Measurements from ENCODE around the gene THOC2.
"Not testable (repeated sequence)": the region's sequence is repeated elsewhere in the genome, so short reads cannot be mapped to it uniquely, and the experiment has no call there.

The THOC2 gene

DNA sequence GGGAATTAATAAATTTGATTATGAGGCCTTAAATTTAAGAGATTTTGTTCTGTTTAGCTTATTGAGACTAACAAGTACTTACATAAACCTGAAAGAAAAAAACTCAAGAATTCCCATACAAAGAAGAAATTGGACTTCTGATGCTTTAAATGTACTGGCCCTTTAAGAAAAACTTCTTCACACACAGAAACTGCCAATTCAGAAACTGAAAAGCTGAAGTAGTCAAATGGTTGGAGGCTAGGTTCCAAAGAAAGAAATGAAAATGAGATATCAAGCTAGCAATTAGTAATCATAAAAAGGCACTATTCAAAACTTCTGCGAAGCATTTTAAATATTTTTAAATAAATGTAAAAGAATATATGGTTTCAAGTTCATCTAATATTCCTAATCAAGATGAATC is 151.3 kb downstream of the THOC2 start:
- Histone ChIP-seq H2AFZ (ENCODE audit: low read length) (no peak overlapping the region), H3K4me3 (ENCODE audit: low read length, poor library complexity, severe bottlenecking) (no peak overlapping the region), H3K4me1 (ENCODE audit: insufficient read depth, low read length, poor library complexity, severe bottlenecking) (no peaks in the 10 kb centered on the region), H3F3A (ENCODE audit: low read depth) (no peaks in the 10 kb centered on the region), H3K9me3 (ENCODE audit: insufficient read depth, low read depth, low read length) (no peaks in the 10 kb centered on the region), H3K79me2 (ENCODE audit: insufficient read depth, low read length) (no peaks in the 10 kb centered on the region), H3K9ac (ENCODE audit: low read depth, low read length, poor library complexity, severe bottlenecking) (no peak overlapping the region), H3K9me2 (replicated peaks; ENCODE audit: low read depth, low read length) (no peaks in the 10 kb centered on the region), H3K36me3 (ENCODE audit: insufficient read depth, low read length) (no peaks in the 10 kb centered on the region), H4K20me1 (ENCODE audit: insufficient read depth, low read length, poor library complexity, severe bottlenecking) (no peaks in the 10 kb centered on the region), H3K4me2 (ENCODE audit: low read depth, low read length, poor library complexity, severe bottlenecking) (no peak overlapping the region), H3K27me3 (ENCODE audit: insufficient read depth, low read length, poor library complexity, severe bottlenecking) (no peaks in the 10 kb centered on the region)
- no peak for TF ChIP-seq EZH2phosphoT487 (IDR thresholded peaks at IDR 0.05; ENCODE audit: borderline replicate concordance)
- TF ChIP-seq, protein P1, sequence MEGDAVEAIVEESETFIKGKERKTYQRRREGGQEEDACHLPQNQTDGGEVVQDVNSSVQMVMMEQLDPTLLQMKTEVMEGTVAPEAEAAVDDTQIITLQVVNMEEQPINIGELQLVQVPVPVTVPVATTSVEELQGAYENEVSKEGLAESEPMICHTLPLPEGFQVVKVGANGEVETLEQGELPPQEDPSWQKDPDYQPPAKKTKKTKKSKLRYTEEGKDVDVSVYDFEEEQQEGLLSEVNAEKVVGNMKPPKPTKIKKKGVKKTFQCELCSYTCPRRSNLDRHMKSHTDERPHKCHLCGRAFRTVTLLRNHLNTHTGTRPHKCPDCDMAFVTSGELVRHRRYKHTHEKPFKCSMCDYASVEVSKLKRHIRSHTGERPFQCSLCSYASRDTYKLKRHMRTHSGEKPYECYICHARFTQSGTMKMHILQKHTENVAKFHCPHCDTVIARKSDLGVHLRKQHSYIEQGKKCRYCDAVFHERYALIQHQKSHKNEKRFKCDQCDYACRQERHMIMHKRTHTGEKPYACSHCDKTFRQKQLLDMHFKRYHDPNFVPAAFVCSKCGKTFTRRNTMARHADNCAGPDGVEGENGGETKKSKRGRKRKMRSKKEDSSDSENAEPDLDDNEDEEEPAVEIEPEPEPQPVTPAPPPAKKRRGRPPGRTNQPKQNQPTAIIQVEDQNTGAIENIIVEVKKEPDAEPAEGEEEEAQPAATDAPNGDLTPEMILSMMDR (conservative IDR thresholded peaks at IDR 0.05; ENCODE audit: low read length) = no peak

- H3K4me1 ChIP-seq (ENCODE audit: insufficient read depth, low read length, poor library complexity, severe bottlenecking) = no peaks in the 10 kb centered on the region
- H3K9ac ChIP-seq (ENCODE audit: low read depth, low read length, poor library complexity, severe bottlenecking) = no peak overlapping the region
- H4K20me1 ChIP-seq (ENCODE audit: insufficient read depth, low read length, poor library complexity, severe bottlenecking) = no peaks in the 10 kb centered on the region
- H3K79me2 ChIP-seq (ENCODE audit: insufficient read depth, low read length) = no peaks in the 10 kb centered on the region
- H3K27me3 ChIP-seq (ENCODE audit: insufficient read depth, low read length, poor library complexity, severe bottlenecking) = no peaks in the 10 kb centered on the region
- no peaks in the 10 kb centered on the region for H3K9me3 ChIP-seq (ENCODE audit: insufficient read depth, low read depth, low read length)
- no peaks in the 10 kb centered on the region for H3K36me3 ChIP-seq (ENCODE audit: insufficient read depth, low read length)
- H3K4me2 ChIP-seq (ENCODE audit: low read depth, low read length, poor library complexity, severe bottlenecking) = no peak overlapping the region
- H3K9me2 ChIP-seq (replicated peaks; ENCODE audit: low read depth, low read length) = no peaks in the 10 kb centered on the region
- no peak overlapping the region for H2AFZ ChIP-seq (ENCODE audit: low read length)
- TF ChIP-seq, protein P1 (conservative IDR thresholded peaks at IDR 0.05; ENCODE audit: low read length) = no peak
- TF ChIP-seq EZH2phosphoT487 (IDR thresholded peaks at IDR 0.05; ENCODE audit: borderline replicate concordance) = no peak
- no peak overlapping the region for H3K4me3 ChIP-seq (ENCODE audit: low read length, poor library complexity, severe bottlenecking)
- no peaks in the 10 kb centered on the region for H3F3A ChIP-seq (ENCODE audit: low read depth)
Observed at GRCh38 chrX:123580792-123581191, 152.1 kb downstream of the THOC2 start.

- H3K4me3 ChIP-seq (ENCODE audit: low read length, poor library complexity, severe bottlenecking); H3K79me2 ChIP-seq (ENCODE audit: insufficient read depth, low read length); H3K9me2 ChIP-seq (replicated peaks; ENCODE audit: low read depth, low read length); H4K20me1 ChIP-seq (ENCODE audit: insufficient read depth, low read length, poor library complexity, severe bottlenecking); H2AFZ ChIP-seq (ENCODE audit: low read length); H3K4me2 ChIP-seq (ENCODE audit: low read depth, low read length, poor library complexity, severe bottlenecking); H3K9me3 ChIP-seq (ENCODE audit: insufficient read depth, low read depth, low read length); H3K36me3 ChIP-seq (ENCODE audit: insufficient read depth, low read length); H3F3A ChIP-seq (ENCODE audit: low read depth); H3K9ac ChIP-seq (ENCODE audit: low read depth, low read length, poor library complexity, severe bottlenecking); H3K27me3 ChIP-seq (ENCODE audit: insufficient read depth, low read length, poor library complexity, severe bottlenecking); H3K4me1 ChIP-seq (ENCODE audit: insufficient read depth, low read length, poor library complexity, severe bottlenecking): not testable (repeated sequence)
Observed at GRCh38 chrX:123574027-123574426, 158.8 kb downstream of the THOC2 start.

DNA sequence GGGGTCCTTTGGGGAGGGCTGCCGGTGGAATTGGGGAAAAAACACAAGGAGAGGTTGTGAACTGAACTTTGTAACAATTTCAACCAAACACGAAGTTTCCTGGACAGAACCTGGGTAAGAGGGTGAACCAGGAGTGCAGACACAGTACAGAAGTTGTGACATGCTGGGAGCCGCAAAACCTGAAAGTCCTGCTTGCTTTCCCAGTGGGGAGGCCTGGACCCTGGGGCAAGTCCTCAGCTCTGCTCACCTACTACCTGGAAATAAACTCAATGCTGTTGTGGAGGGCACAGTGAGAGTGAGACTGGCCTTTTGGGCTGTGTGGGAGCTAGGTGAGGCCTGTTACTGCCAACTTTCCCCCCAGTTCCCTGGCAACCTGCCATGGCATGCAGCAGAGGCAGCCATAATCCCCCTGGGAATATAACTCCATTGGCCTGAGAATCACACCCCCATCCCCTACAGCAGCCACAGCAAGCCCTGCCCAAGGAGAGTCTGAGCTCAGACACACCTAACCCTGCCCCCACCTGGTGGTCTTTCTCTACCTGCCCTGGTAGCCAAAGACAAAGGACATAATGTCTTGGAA is 162.8 kb downstream of the THOC2 start:
- Histone ChIP-seq H3F3A (ENCODE audit: low read depth) (no peaks in the 10 kb centered on the region), H4K20me1 (ENCODE audit: insufficient read depth, low read length, poor library complexity, severe bottlenecking) (no peaks in the 10 kb centered on the region), H3K4me2 (ENCODE audit: low read depth, low read length, poor library complexity, severe bottlenecking) (no peak overlapping the region), H3K9me3 (ENCODE audit: insufficient read depth, low read depth, low read length) (no peaks in the 10 kb centered on the region), H3K9me2 (replicated peaks; ENCODE audit: low read depth, low read length) (no peaks in the 10 kb centered on the region), H2AFZ (ENCODE audit: low read length) (no peak overlapping the region), H3K36me3 (ENCODE audit: insufficient read depth, low read length) (no peaks in the 10 kb centered on the region), H3K9ac (ENCODE audit: low read depth, low read length, poor library complexity, severe bottlenecking) (no peak overlapping the region), H3K4me1 (ENCODE audit: insufficient read depth, low read length, poor library complexity, severe bottlenecking) (no peaks in the 10 kb centered on the region), H3K4me3 (ENCODE audit: low read length, poor library complexity, severe bottlenecking) (no peak overlapping the region), H3K79me2 (ENCODE audit: insufficient read depth, low read length) (no peaks in the 10 kb centered on the region), H3K27me3 (ENCODE audit: insufficient read depth, low read length, poor library complexity, severe bottlenecking) (no peaks in the 10 kb centered on the region)
- TF ChIP-seq, protein P1 (conservative IDR thresholded peaks at IDR 0.05; ENCODE audit: low read length) = no peak
- no peak for TF ChIP-seq EZH2phosphoT487 (IDR thresholded peaks at IDR 0.05; ENCODE audit: borderline replicate concordance)

All from Loucy (cell line).